ENCODE results near the gene CCDC27. TPM values are rescaled to one million over a fixed set of nuclear protein-coding genes. Genes with fewer than 3 reads are reported as not detected.

Gene CCDC27
- total and polyA plus RNA-seq, 2 of the 13 experiments (the other 11 are each of a cell fraction or from before 2014, with no cell fraction given) = not detected

GRCh38 chr1:3772027-3772714 is 19.9 kb downstream of the CCDC27 start (continued):
- TF ChIP-seq ZNF281 (CRISPR knock-in tag; IDR thresholded peaks at IDR 0.05; ENCODE audit: borderline replicate concordance) (no peak), YY1 (IDR thresholded peaks at IDR 0.05; ENCODE audit: insufficient read depth, insufficient replicate concordance, low read depth, low read length) (no peak), RERE (CRISPR knock-in tag; IDR thresholded peaks at IDR 0.05; ENCODE audit: low read depth) (no peak), HNF4G (IDR thresholded peaks at IDR 0.05; ENCODE audit: borderline replicate concordance, low read depth, low read length) (no peak), HNF4G (CRISPR knock-in tag; IDR thresholded peaks at IDR 0.05; ENCODE audit: borderline replicate concordance, low read depth) (no peak), HDAC2 (CRISPR knock-in tag; IDR thresholded peaks at IDR 0.05) (0 out of 2 replicates have a peak, but pooled peaks have one; percentile 7), TAF1 (CRISPR knock-in tag; IDR thresholded peaks at IDR 0.05) (no peak; the same call in none of the 2 replicates), ZNF124 (CRISPR knock-in tag; IDR thresholded peaks at IDR 0.05) (peak; percentile 35; the same call in 1 of the 2 replicates), ZNF563 (CRISPR knock-in tag; IDR thresholded peaks at IDR 0.05) (peak; percentile 30; the same call in 1 of the 2 replicates), ZFP36L1 (CRISPR knock-in tag; IDR thresholded peaks at IDR 0.05) (peak; percentile 19; the same call in 1 of the 2 replicates)
- TF ChIP-seq, protein P1, sequence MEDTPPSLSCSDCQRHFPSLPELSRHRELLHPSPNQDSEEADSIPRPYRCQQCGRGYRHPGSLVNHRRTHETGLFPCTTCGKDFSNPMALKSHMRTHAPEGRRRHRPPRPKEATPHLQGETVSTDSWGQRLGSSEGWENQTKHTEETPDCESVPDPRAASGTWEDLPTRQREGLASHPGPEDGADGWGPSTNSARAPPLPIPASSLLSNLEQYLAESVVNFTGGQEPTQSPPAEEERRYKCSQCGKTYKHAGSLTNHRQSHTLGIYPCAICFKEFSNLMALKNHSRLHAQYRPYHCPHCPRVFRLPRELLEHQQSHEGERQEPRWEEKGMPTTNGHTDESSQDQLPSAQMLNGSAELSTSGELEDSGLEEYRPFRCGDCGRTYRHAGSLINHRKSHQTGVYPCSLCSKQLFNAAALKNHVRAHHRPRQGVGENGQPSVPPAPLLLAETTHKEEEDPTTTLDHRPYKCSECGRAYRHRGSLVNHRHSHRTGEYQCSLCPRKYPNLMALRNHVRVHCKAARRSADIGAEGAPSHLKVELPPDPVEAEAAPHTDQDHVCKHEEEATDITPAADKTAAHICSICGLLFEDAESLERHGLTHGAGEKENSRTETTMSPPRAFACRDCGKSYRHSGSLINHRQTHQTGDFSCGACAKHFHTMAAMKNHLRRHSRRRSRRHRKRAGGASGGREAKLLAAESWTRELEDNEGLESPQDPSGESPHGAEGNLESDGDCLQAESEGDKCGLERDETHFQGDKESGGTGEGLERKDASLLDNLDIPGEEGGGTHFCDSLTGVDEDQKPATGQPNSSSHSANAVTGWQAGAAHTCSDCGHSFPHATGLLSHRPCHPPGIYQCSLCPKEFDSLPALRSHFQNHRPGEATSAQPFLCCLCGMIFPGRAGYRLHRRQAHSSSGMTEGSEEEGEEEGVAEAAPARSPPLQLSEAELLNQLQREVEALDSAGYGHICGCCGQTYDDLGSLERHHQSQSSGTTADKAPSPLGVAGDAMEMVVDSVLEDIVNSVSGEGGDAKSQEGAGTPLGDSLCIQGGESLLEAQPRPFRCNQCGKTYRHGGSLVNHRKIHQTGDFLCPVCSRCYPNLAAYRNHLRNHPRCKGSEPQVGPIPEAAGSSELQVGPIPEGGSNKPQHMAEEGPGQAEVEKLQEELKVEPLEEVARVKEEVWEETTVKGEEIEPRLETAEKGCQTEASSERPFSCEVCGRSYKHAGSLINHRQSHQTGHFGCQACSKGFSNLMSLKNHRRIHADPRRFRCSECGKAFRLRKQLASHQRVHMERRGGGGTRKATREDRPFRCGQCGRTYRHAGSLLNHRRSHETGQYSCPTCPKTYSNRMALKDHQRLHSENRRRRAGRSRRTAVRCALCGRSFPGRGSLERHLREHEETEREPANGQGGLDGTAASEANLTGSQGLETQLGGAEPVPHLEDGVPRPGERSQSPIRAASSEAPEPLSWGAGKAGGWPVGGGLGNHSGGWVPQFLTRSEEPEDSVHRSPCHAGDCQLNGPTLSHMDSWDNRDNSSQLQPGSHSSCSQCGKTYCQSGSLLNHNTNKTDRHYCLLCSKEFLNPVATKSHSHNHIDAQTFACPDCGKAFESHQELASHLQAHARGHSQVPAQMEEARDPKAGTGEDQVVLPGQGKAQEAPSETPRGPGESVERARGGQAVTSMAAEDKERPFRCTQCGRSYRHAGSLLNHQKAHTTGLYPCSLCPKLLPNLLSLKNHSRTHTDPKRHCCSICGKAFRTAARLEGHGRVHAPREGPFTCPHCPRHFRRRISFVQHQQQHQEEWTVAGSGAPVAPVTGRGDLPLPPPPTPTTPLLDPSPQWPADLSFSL (CRISPR knock-in tag; IDR thresholded peaks at IDR 0.05) = no peak
- TF ChIP-seq, protein P2, sequence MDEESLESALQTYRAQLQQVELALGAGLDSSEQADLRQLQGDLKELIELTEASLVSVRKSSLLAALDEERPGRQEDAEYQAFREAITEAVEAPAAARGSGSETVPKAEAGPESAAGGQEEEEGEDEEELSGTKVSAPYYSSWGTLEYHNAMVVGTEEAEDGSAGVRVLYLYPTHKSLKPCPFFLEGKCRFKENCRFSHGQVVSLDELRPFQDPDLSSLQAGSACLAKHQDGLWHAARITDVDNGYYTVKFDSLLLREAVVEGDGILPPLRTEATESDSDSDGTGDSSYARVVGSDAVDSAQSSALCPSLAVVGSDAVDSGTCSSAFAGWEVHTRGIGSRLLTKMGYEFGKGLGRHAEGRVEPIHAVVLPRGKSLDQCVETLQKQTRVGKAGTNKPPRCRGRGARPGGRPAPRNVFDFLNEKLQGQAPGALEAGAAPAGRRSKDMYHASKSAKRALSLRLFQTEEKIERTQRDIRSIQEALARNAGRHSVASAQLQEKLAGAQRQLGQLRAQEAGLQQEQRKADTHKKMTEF (CRISPR knock-in tag; IDR thresholded peaks at IDR 0.05) = peak; percentile 50; the same call in 1 of the 2 replicates
